Activated naive CD8-positive, alpha-beta T cell treated with anti-CD3 and anti-CD28 coated beads, Interleukin-2, amount 10 ng/mL, durations not matched to agents 7 days and 5 days (primary cell): ENCODE data around the gene AEBP1. TPM values are rescaled to one million over a fixed set of nuclear protein-coding genes. Genes with fewer than 3 reads are reported as not detected.
A peak's percentile ranks its signal among the peaks of the same experiment; 100 is the strongest.

Experiments used
- ATAC-seq: fragments of 150-1000 bp; cut with Tn5 transposase; one replicate; pipeline ENCODE4 v1.10.0; 2021; ENCODE audit warnings: low read depth, moderate library complexity
- POLR2A ChIA-PET: fragments of 350-600 bp; sonication (Branson Sonifier 250); formaldehyde crosslinking; loops from one replicate; lab custom pipeline; 2021; ENCODE audit warnings: antibody characterized with exemption; lab: Charles Lee
- DNase-seq: peaks from one replicate; pipeline ENCODE4 v3.0.0; 2021
- H3K27ac Mint-ChIP-seq: one replicate; pipeline ENCODE4 v1.8.0; 2022; ENCODE audit warnings: mild to moderate bottlenecking, mixed read lengths
- H3K27me3 Mint-ChIP-seq: one replicate; pipeline ENCODE4 v1.8.0; 2022; ENCODE audit warnings: mild to moderate bottlenecking, moderate library complexity, mixed read lengths
- H3K36me3 Mint-ChIP-seq: one replicate; pipeline ENCODE4 v1.8.0; 2021; ENCODE audit warnings: mild to moderate bottlenecking, mixed read lengths
- H3K4me1 Mint-ChIP-seq: one replicate; pipeline ENCODE4 v1.8.0; 2021; ENCODE audit warnings: mixed read lengths
- H3K4me3 Mint-ChIP-seq: one replicate; pipeline ENCODE4 v1.8.0; 2022; ENCODE audit warnings: mild to moderate bottlenecking, moderate library complexity, mixed read lengths
- H3K9me3 Mint-ChIP-seq: one replicate; pipeline ENCODE4 v1.8.0; 2021; ENCODE audit warnings: mixed read lengths
- total RNA-seq, 2 experiments: library from RNA; stranded (reverse); gene quantifications; one replicate each; pipeline ENCODE4 v1.2.3, GENCODE V29; 2021

Gene AEBP1
- total RNA-seq, 2 experiments from 2014 or later = 21.5 to 22.0 TPM

DNA sequence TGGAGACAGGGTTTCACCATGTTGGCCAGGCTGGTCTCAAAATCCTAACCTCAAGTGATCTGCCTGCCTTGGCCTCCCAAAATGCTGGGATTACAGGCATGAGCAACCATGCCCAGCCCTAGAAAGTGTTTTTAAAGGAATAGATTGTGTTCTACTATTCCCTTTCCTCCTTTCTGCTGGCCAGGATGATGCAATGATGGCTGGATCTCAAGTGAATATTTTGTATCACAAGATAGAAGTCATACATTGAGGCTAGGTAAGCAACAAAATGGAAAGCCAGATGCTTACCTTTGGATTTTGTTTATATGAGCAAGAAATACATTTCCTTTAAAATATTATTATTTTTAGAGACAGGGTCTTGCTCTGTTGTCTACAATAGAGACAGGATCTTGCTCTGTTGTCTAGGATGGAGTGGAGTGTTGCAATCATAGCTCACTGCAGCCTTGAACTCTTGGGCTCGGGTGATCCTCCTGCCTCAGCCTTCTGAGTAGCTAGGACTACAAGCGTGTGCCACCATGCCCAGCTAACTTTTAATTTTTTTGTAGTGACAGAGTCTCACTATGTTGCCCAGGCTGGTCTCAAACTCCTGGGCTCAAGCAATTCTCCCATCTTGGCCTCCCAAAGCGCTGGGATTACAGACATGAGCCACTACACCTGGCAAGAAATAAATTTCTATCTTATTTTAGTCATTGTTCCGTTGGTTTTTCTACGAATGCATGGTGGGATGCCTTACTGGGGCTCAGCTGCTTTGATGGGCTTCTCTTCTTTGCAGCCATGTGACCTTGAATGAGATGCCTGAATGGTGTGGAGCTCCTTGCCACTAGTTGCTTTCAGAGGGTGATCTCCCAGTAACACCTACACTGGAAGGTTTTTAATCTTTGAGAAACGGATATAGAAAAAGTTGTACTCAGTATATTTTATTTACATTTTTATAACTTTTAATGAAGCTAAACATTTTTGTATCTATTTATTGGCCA, 5.8 kb upstream of the AEBP1 start:
- POLR2A ChIA-PET = interaction anchor here (0.9 to 2.3 kb wide), 6 partner anchors 13 to 102 kb away, joined by 3 to 7 read pairs (median 4); partner anchors contain the start of genes DBNL and YKT6
- H3K27ac Mint-ChIP-seq = peak overlapping the region; percentile 88
- H3K4me3 Mint-ChIP-seq = peak overlapping the region; percentile 37

DNA sequence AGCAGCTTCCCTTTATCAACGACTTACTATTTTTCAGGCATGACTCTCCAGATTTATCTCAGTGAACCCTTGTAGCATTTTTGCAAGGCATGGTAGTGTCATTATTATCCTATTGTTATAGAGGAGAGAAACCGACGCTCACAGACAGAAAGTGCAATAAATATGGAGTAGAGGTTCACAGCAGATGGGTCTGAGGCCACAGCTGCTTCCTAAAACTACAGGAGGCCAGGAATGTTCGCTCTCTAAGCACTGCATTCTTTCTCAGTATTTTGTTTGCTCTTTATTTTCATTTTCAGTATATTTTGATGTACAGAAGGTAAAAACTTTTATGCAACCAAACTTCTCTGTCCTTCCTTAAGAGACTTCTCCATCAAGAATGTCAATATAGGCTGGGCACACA, 4.5 kb upstream of the AEBP1 start:
- no peak for ATAC-seq
- Mint-ChIP-seq H3K9me3 (no peaks in the 10 kb centered on the region), H3K27ac (no peak overlapping the region), H3K27me3 (peaks cover 4% of the 10 kb centered on the region), H3K4me1 (peaks cover 30% of the 10 kb centered on the region), H3K4me3 (no peak overlapping the region), H3K36me3 (no peaks in the 10 kb centered on the region)
- POLR2A ChIA-PET = interaction anchor here (2.3 kb wide), 1 partner anchor 18 kb away, joined by 7 read pairs; no protein-coding TSS in a partner anchor
- no peak for DNase-seq

More for the DNA sequence above, 5.8 kb upstream of the AEBP1 start:
- peak; percentile 65 for ATAC-seq
- Mint-ChIP-seq H3K36me3 (peaks cover 1% of the 10 kb centered on the region), H3K9me3 (peaks cover 1% of the 10 kb centered on the region), H3K4me1 (peaks cover 31% of the 10 kb centered on the region), H3K27me3 (peaks cover 4% of the 10 kb centered on the region)
- no peak for DNase-seq

DNA sequence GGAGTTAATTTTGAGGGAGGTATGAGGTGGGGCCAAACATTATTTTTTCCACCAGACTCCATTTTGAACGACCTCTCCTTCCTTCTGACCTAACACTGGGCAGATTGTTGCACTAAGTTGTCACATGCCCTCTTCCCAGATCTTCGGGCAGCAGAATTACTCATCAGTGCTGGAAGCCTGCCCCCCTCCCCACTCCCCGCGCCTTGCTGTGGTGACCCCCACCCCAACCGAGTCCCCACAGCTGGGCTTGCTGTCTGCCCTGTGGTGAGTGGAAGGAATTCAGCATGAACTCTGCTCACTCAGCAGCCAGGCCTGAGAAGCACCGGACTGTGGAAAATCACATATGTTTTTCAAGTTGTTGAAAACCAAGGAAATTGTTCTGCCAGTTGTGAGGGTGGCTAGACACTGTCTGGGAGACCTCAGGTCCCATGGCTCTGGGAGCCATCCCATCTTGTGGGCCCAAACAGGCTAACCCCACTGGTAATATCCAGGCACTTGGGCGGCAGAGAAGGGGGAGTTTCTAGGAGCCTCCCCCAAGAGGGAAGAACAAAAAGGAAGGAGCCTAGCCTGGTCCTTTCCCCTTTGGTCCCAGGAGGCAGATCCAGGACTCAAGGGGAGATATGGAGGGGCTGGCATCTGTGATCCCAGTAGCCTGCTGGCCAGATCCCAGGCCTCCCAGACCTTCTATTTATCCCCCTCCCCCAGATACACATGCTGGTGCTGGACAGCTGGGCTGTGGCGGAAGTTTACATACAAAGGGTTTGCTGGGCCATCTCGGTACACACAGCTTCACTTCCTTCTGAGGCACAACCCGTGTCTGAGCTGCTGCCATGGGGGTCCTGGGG, 3.5 kb upstream of the AEBP1 start:
- no peak overlapping the region for H3K4me3 Mint-ChIP-seq
- peaks cover 4% of the 10 kb centered on the region for H3K27me3 Mint-ChIP-seq
- ATAC-seq = no peak
- H3K36me3 Mint-ChIP-seq = no peaks in the 10 kb centered on the region
- no peak for DNase-seq
- H3K4me1 Mint-ChIP-seq = peaks cover 31% of the 10 kb centered on the region
- H3K9me3 Mint-ChIP-seq = no peaks in the 10 kb centered on the region
- H3K27ac Mint-ChIP-seq = no peak overlapping the region
- POLR2A ChIA-PET = no interaction called here

DNA sequence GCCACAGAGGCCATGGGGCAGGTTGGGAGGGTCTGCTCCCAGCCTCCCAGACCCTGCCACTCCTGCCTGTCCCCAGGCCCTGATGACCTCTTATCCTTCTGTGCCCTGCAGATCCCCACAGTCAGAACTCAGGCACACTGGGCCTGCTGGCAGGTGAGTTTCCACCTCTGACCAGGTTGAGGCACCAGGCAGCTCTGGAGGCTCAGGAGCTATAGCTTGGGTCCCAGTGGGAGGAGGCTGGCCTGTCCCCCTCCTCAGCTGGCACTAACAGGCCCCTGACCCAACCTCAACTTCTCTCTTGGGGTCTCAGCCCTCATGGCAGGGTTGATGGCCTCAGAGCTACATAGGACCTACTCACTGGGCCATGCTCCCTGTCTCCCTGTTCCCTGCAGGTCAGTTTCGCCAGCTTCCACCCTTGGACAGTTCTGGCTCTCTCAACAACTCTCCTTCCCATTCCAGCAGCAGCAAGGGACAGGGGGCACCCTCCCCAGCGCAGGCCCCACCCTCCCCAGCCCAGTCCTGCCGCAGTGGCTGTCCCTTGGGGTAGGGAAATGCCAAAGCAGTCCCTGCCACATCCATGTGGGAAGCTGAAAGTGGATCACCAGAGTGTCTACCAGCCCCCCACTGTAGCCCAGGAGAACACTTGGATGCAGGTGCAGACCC, 2.7 kb upstream of the AEBP1 start:
- H3K4me1 Mint-ChIP-seq = peaks cover 35% of the 10 kb centered on the region
- ATAC-seq (no peak), DNase-seq (no peak)
- H3K27me3 Mint-ChIP-seq = peaks cover 4% of the 10 kb centered on the region
- H3K36me3 Mint-ChIP-seq = peaks cover 2% of the 10 kb centered on the region
- H3K27ac Mint-ChIP-seq = no peak overlapping the region
- POLR2A ChIA-PET = no interaction called here
- H3K4me3 Mint-ChIP-seq = no peak overlapping the region
- H3K9me3 Mint-ChIP-seq = no peaks in the 10 kb centered on the region

DNA sequence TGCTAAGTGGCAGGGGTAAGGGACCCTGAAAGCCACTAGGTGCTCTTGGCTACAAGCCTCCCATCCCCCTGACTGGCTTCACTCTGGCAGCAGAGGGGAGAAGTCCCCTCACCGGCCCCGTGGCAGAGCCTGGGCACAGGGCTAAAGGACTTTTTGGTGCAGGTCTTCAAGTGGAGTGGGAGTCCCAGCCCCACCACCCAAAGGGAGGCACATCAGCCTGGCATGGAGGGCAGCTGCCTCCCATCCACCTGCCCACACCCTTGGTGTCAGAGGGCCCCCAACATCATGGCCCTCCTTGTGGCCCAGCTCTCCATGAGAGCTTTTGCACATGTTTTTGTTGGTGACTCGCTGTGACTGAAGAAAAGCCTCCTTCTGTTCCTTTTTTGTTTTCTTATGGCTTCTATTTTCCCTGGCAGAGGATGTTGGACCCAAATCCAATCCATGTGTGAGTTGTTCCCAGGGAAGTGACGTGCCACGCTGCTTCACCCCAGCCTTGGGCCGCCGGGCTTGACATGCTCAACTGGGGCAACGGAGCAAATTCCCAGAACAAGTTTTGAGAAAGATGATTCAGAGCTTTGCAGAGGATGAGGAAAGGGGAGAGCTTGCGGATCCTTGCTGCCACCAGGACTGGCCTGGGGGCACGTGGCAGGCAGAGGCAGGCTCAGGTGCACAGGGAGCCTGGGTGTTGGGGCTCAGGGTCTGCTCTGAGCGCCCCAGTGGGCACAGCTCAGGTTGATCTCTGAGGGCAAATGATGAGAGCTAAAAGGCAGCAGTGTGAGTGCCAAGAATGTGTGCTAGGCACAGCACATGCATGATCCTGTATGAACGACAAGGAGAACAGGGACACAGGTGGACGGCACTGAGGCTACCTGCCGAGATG, 1.9 kb upstream of the AEBP1 start:
- Mint-ChIP-seq H3K4me3 (no peak overlapping the region), H3K9me3 (no peaks in the 10 kb centered on the region), H3K4me1 (peaks cover 28% of the 10 kb centered on the region), H3K36me3 (peaks cover 2% of the 10 kb centered on the region), H3K27me3 (peaks cover 4% of the 10 kb centered on the region), H3K27ac (peak overlapping the region; percentile 44)
- DNase-seq = no peak
- no peak for ATAC-seq
- POLR2A ChIA-PET = interaction anchor here (1.1 kb wide), 1 partner anchor 22 kb away, joined by 5 read pairs; no protein-coding TSS in a partner anchor

DNA sequence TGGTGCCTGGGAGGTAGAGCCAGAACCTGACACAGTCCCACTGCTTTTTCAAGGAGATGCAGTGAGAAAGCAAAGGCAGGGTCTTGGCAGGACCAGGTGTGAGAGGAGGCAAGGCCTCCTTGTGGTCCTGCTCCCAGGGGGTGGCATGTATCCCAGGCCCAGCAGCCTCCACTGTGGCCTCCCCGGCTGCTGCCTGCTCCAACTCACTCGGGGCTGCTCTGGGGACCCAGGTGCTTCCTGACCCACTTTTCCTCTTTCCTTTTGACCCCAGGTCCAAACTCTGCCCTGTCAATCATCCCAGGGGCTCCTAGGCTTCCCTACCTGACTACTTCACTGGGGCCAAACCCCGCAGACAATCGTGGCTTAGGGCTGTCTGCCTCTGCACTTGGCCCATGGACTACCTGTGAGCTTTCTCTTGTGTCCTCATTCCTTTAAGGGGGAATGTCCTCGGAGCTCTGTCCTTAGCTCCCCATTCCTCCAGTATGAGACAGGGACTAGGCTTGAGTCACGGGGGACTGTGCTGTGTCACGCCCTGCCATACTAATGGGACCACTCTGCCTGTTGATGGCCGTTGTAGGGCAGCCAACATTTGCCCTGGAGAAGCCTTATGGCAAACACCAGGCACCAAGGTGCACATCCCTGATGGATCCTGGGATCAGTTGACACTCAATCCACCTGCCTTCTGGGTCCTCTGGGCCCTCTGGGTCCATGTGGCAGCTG, 1.1 kb upstream of the AEBP1 start:
- peak overlapping the region; percentile 58 for H3K4me3 Mint-ChIP-seq
- no peaks in the 10 kb centered on the region for H3K9me3 Mint-ChIP-seq
- H3K4me1 Mint-ChIP-seq = peaks cover 20% of the 10 kb centered on the region
- ATAC-seq (no peak), DNase-seq (no peak)
- POLR2A ChIA-PET = interaction anchor here (1.1 kb wide), 1 partner anchor 22 kb away, joined by 5 read pairs; no protein-coding TSS in a partner anchor
- peak overlapping the region; percentile 65 for H3K27ac Mint-ChIP-seq
- peaks cover 4% of the 10 kb centered on the region for H3K27me3 Mint-ChIP-seq
- peaks cover 2% of the 10 kb centered on the region for H3K36me3 Mint-ChIP-seq

DNA sequence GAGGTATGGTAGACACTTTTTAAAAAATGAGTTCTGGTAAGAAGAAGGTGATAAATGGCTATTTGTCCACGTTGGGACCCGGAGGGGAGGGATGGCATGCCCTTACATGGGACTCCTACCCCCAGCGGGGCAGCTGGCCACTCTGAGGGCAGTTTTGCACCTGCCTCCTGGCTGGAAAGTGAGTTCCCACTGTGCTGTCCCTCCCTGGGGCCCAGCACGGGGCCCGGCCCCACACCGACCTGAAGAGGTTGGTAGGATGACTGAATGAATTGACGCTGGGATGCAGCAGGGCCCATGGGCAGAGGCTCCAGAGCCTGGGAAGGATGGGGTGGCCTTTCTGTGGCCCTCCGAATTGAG, 601 bp upstream of the AEBP1 start:
- Mint-ChIP-seq H3K36me3 (peaks cover 2% of the 10 kb centered on the region), H3K4me3 (peak overlapping the region; percentile 58), H3K27ac (peak overlapping the region; percentile 65), H3K4me1 (peaks cover 18% of the 10 kb centered on the region), H3K9me3 (no peaks in the 10 kb centered on the region), H3K27me3 (peaks cover 4% of the 10 kb centered on the region)
- ATAC-seq (no peak), DNase-seq (no peak)
- POLR2A ChIA-PET = no interaction called here

DNA sequence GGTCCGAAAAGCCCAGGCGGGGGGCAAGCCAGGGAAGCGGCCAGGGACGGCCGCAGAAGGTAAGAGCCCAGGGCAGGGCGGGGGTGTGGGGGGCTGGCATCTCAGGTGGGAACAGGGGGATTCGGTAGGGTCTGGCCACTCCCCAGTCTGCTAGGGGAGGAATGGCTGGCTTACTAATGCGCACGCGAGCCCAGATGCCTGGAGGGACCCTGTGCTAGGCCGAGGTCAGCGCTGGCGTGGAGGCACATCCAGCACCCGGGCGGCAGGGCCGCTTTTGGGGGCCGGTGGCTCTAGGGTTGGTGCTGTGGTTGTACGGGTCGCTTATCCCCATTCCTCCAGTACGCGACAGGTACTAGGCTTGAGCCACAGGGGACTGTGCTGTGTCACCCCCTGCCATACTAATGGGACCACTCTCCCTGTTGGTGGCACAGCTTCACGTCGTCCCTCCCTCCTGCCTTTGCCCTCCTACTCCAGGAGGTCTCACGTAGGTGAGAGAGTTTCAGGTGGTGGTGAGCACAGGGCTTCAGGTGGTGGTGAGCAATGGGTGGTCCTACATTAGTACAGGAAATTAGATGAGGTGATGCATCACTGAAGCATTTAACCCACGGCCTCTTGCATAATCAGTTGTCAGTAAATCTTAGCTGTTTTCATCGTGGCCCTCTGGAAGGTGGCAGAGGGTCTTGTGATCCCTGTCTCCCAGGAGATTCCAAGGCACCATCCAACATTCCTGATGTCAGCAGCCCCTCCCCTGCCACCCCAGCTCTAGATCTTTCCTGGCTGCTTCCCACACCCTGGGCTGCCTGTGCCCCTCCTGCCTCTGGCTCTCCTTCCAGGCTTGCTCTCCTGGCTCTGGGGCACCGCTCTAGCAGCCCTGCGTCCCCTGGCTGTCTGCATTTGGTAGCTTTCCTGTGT, 971 bp downstream of the AEBP1 start:
- peak overlapping the region; percentile 83 for H3K4me3 Mint-ChIP-seq
- DNase-seq (no peak), ATAC-seq (peak; percentile 20)
- POLR2A ChIA-PET = interaction anchor here (0.6 to 1.8 kb wide), 4 partner anchors 18 to 386 kb away, joined by 3 to 10 read pairs (median 6); partner anchors contain the start of genes NUDCD3 and POLD2
- H3K9me3 Mint-ChIP-seq = no peaks in the 10 kb centered on the region
- peaks cover 12% of the 10 kb centered on the region for H3K4me1 Mint-ChIP-seq
- H3K27ac Mint-ChIP-seq = peak overlapping the region; percentile 54
- peaks cover 4% of the 10 kb centered on the region for H3K27me3 Mint-ChIP-seq
- H3K36me3 Mint-ChIP-seq = peaks cover 2% of the 10 kb centered on the region

DNA sequence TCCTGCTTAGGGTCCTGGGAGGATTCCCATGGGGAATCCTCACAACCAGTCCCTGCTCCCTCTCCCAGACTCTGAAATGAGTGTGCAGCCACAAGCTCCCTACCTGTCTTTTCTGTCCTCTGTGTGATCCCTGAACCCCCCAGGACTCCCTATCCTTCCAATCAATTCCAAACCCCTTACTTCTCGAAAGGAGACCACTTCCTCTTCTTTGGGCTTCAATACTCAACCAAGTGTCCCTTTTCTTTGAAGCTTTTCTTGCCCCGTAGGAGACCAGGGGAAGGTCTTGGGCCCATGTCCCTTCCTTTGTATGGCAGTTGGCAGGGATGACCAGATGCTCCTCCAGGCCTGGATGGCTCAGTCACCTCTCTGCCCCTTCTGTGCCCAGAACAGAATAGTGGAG, 1.7 kb downstream of the AEBP1 start:
- DNase-seq (no peak), ATAC-seq (no peak)
- POLR2A ChIA-PET = interaction anchor here (0.6 to 1.8 kb wide), 4 partner anchors 17 to 385 kb away, joined by 4 to 10 read pairs (median 6); partner anchors contain the start of genes NUDCD3 and POLD2
- Mint-ChIP-seq H3K36me3 (peaks cover 2% of the 10 kb centered on the region), H3K9me3 (no peaks in the 10 kb centered on the region), H3K4me3 (peak overlapping the region; percentile 83), H3K4me1 (peaks cover 12% of the 10 kb centered on the region), H3K27me3 (peaks cover 4% of the 10 kb centered on the region), H3K27ac (peak overlapping the region; percentile 46)

DNA sequence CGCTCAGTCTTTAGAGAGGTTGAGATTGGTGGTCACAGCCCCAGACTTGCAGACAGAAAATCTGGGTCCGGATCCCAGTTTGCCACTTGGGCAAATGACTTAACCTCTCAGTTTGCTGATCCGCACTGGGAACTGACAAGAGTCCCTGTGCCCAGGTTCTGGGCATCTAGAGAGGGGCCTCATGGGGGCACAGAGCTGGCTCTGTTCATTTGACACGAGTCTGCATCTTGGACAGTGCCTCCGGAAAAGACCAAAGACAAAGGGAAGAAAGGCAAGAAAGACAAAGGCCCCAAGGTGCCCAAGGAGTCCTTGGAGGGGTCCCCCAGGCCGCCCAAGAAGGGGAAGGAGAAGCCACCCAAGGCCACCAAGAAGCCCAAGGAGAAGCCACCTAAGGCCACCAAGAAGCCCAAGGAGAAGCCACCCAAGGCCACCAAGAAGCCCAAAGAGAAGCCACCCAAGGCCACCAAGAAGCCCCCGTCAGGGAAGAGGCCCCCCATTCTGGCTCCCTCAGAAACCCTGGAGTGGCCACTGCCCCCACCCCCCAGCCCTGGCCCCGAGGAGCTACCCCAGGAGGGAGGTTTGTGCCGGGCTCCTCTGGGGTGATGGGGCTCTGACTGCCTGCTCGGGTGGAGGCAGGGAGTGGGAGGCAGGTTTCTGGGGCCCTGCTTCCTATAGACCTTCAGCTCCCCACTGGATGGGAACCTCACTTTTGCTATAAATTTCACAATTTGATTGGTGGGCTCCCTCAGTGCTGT, 2.3 kb downstream of the AEBP1 start:
- POLR2A ChIA-PET = interaction anchor here (0.6 to 0.9 kb wide), 2 partner anchors 14 to 123 kb away, joined by 3 to 4 read pairs; no protein-coding TSS in a partner anchor
- Mint-ChIP-seq H3K9me3 (no peaks in the 10 kb centered on the region), H3K27ac (peak overlapping the region; percentile 8), H3K4me1 (peaks cover 12% of the 10 kb centered on the region), H3K27me3 (peaks cover 4% of the 10 kb centered on the region), H3K36me3 (peaks cover 2% of the 10 kb centered on the region), H3K4me3 (no peak overlapping the region)
- no peak for ATAC-seq
- no peak for DNase-seq
